Muscle layer of colon (tissue), 2 donors: Measurements from ENCODE around the gene SPACDR.
"Not testable (repeated sequence)": the region's sequence is repeated elsewhere in the genome, so short reads cannot be mapped to it uniquely, and the experiment has no call there.

Source experiments
- H3K27ac ChIP-seq: one replicate; pipeline ENCODE4 v1.7.0; 2013; ENCODE audit warnings: low read depth, mild to moderate bottlenecking, low read length, moderate library complexity
- H3K27me3 ChIP-seq, 2 donors: one replicate each; pipeline ENCODE4 v1.7.0; 2013; ENCODE audit warnings: low read length in 2 of 2, mild to moderate bottlenecking in 2 of 2; ENCODE audit not compliant: insufficient read depth in 2 of 2, control insufficient read depth in 1 of 2
- H3K36me3 ChIP-seq: one replicate; pipeline ENCODE4 v1.7.0; 2013; ENCODE audit warnings: mild to moderate bottlenecking, low read length; ENCODE audit not compliant: insufficient read depth
- H3K4me1 ChIP-seq: one replicate; pipeline ENCODE4 v1.7.0; 2013; ENCODE audit warnings: mild to moderate bottlenecking, low read length; ENCODE audit not compliant: insufficient read depth
- H3K4me3 ChIP-seq, 2 donors: one replicate each; pipeline ENCODE4 v1.7.0; 2013; ENCODE audit warnings: low read length in 2 of 2, low read depth in 1 of 2, mild to moderate bottlenecking in 1 of 2, moderate library complexity in 1 of 2
- H3K9ac ChIP-seq: one replicate; pipeline ENCODE4 v1.7.0; 2013; ENCODE audit warnings: low read length
- H3K9me3 ChIP-seq: one replicate; pipeline ENCODE4 v1.7.0; 2013; ENCODE audit warnings: mild to moderate bottlenecking, low read length
- donor health status: abdominal sarcoma.
- donor health status: Adenocarcinoma of cecum.

Gene SPACDR

GRCh38 chr7:100455206-100455605 lies 8.9 kb downstream of the SPACDR start:
- no peaks in the 10 kb centered on the region for H3K9me3 ChIP-seq
- no peaks in the 10 kb centered on the region for H3K4me1 ChIP-seq
- H3K36me3 ChIP-seq = peaks cover 2% of the 10 kb centered on the region
- no peak overlapping the region for H3K9ac ChIP-seq
- H3K27ac ChIP-seq = no peak overlapping the region
- no peak overlapping the region for H3K4me3 ChIP-seq
- H3K27me3 ChIP-seq = no peaks in the 10 kb centered on the region

GRCh38 chr7:100453854-100454253 lies 10.2 kb downstream of the SPACDR start:
- not testable (repeated sequence) for H3K9ac ChIP-seq, H3K27ac ChIP-seq, H3K9me3 ChIP-seq, H3K27me3 ChIP-seq, H3K4me3 ChIP-seq, H3K36me3 ChIP-seq, H3K4me1 ChIP-seq

- H3K4me1 ChIP-seq = no peaks in the 10 kb centered on the region
- H3K27me3 ChIP-seq = no peaks in the 10 kb centered on the region
- H3K36me3 ChIP-seq = no peaks in the 10 kb centered on the region
- no peak overlapping the region for H3K27ac ChIP-seq
- no peak overlapping the region for H3K4me3 ChIP-seq
- H3K9me3 ChIP-seq = no peaks in the 10 kb centered on the region
- no peak overlapping the region for H3K9ac ChIP-seq
Measured at GRCh38 chr7:100452513-100452912, 11.5 kb downstream of the SPACDR start.

GRCh38 chr7:100449190-100449795 lies 14.8 kb downstream of the SPACDR start:
- Histone ChIP-seq H3K27ac (no peak overlapping the region), H3K9me3 (no peaks in the 10 kb centered on the region), H3K27me3 (no peaks in the 10 kb centered on the region), H3K4me1 (no peaks in the 10 kb centered on the region), H3K36me3 (no peaks in the 10 kb centered on the region), H3K4me3 (no peak overlapping the region), H3K9ac (no peak overlapping the region)

GRCh38 chr7:100447363-100447762 lies 16.7 kb downstream of the SPACDR start:
- H3K27ac ChIP-seq, H3K4me3 ChIP-seq, H3K9me3 ChIP-seq, H3K36me3 ChIP-seq, H3K4me1 ChIP-seq, H3K27me3 ChIP-seq, H3K9ac ChIP-seq: not testable (repeated sequence)

- Histone ChIP-seq H3K27me3 (no peaks in the 10 kb centered on the region), H3K4me3 (no peak overlapping the region), H3K4me1 (no peaks in the 10 kb centered on the region), H3K36me3 (no peaks in the 10 kb centered on the region), H3K9me3 (no peaks in the 10 kb centered on the region), H3K27ac (no peak overlapping the region), H3K9ac (no peak overlapping the region)
Measured at GRCh38 chr7:100446040-100446439, 18.0 kb downstream of the SPACDR start.

DNA sequence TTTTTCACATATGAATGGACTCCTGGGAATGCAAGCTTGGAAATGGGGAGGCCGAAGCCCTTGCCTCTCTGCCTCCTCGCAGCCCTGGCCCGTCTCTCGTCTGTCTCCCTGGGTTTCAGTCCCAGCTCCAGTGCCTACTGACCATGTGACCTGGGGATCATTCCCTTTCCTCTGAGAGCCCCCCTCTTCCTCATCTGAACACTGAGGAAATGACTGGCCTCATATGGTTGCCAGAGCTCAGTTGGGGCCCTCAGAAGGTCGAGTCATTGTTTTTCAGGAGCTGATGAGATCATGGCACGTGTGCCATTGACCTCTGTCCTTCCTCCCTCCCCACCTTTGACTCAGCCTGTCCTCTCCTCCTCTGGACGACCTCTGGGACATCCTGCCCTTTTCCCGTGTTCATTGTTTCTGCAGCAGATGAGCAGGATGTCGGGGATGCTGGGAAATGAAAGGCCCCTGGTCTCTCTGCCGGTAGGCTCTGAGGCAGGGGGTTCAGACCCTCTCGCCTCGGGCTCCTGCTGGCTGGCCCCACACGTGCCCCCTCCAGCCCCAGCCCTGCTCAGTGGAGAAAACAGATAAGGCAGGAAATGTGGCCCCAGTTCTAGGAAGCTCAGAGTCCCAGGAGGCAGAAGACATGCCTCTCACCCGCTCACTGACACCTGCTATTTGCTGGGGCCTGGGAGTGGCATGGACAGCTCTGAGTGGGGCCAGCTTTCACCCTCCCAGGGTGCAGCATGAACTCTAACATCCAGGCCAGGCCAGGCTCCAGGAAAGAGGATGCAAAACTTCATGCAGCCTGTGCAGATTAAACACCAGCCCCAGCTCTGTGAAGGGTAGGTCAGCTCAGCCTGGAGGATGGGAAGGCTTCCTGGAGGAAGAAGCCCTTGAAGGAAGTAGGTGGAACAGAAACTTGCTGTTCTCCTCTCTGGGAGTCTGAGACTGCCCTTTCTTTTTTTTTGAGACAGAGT lies 19.5 kb downstream of the SPACDR start:
- Histone ChIP-seq H3K36me3 (no peaks in the 10 kb centered on the region), H3K27me3 (no peaks in the 10 kb centered on the region), H3K27ac (no peak overlapping the region), H3K9ac (no peak overlapping the region), H3K4me1 (no peaks in the 10 kb centered on the region), H3K4me3 (no peak overlapping the region), H3K9me3 (no peaks in the 10 kb centered on the region)

DNA sequence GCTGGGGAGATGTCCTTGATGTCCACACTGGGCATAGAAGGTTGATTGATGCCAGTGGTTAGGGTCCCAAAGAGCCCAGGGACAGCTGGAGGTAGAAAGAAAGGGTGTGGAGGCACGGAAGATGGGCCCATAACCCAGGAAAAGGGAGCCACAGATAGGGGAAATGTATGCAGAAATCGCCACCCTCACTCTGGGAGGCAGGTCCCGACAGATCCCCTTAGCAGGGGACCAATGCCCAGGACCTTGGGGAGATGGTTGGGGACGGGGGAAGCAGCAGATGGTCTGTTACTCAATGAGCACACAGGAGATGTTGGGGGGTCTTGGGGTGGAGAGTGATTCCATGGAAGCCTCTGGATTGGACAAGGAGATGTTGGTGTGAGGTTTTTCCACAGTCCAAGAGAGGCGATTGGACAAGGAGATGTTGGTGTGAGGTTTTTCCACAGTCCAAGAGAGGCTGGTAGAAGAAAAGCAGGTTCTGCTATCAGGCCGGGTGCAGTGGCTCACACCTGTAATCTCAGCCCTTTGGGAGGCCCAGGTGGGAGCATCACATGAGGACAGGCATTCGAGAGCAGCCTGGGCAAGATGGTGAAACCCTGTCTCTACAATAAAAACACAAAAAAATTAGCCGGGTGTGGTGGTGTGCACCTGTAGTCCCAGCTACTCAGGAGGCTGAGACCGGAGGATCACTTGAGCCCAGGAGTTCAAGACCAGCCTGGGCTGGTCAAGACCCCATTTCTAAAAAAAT lies 20.8 kb downstream of the SPACDR start:
- Histone ChIP-seq H3K27me3 (no peaks in the 10 kb centered on the region), H3K27ac (no peak overlapping the region), H3K9me3 (no peaks in the 10 kb centered on the region), H3K36me3 (no peaks in the 10 kb centered on the region), H3K9ac (no peak overlapping the region), H3K4me3 (no peak overlapping the region), H3K4me1 (no peaks in the 10 kb centered on the region)

- Histone ChIP-seq H3K27me3 (no peaks in the 10 kb centered on the region), H3K36me3 (no peaks in the 10 kb centered on the region), H3K9me3 (no peaks in the 10 kb centered on the region), H3K4me1 (no peaks in the 10 kb centered on the region), H3K9ac (no peak overlapping the region), H3K27ac (no peak overlapping the region), H3K4me3 (no peak overlapping the region)
Measured at GRCh38 chr7:100441641-100442535, 22.2 kb downstream of the SPACDR start.

GRCh38 chr7:100439244-100439643 lies 24.8 kb downstream of the SPACDR start:
- peaks cover 11% of the 10 kb centered on the region for H3K4me1 ChIP-seq
- not testable (repeated sequence) for H3K9ac ChIP-seq, H3K9me3 ChIP-seq, H3K27me3 ChIP-seq, H3K27ac ChIP-seq, H3K4me3 ChIP-seq, H3K36me3 ChIP-seq

DNA sequence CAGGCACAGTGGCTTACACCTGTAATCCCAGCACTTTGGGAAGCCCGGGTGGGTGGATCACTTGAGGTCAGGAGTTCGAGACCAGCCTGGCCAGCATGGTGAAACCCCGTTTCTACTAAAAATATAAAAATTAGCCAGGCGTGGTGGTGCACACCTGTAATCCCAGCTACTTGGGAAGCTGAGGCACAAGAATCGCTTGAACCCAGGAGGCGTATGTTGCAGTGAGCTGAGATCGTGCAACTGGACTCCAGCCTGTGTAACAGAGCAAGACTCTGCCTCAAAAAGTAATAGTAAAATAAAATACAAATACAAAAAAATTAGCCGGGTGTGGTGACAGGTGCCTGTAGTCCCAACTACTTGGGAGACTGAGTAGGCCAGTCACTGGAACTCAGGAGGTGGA lies 25.3 kb downstream of the SPACDR start:
- H3K4me3 ChIP-seq, H3K27ac ChIP-seq, H3K9me3 ChIP-seq, H3K9ac ChIP-seq, H3K27me3 ChIP-seq: not testable (repeated sequence)
- H3K36me3 ChIP-seq = peaks cover 14% of the 10 kb centered on the region
- peaks cover 11% of the 10 kb centered on the region for H3K4me1 ChIP-seq
